Parathyroid adenoma (tissue), 2 donors: Measurements from ENCODE around the gene COX5A.

ENCODE experiments used
- H2AFZ ChIP-seq: fragments of 300-600 bp; sonication (generic); one replicate; pipeline ENCODE4 v1.7.0; 2017; ENCODE audit warnings: antibody characterized with exemption, mild to moderate bottlenecking
- H3K27ac ChIP-seq: fragments of 300-600 bp; sonication (generic); one replicate; pipeline ENCODE4 v1.7.0; 2017
- H3K27me3 ChIP-seq: fragments of 300-600 bp; sonication (generic); one replicate; pipeline ENCODE4 v1.7.0; 2017; ENCODE audit warnings: low read length; ENCODE audit not compliant: control insufficient read depth, insufficient read depth
- H3K36me3 ChIP-seq: fragments of 300-600 bp; sonication (generic); one replicate; pipeline ENCODE4 v1.7.0; 2017; ENCODE audit warnings: low read length; ENCODE audit not compliant: control insufficient read depth, insufficient read depth
- H3K4me1 ChIP-seq: fragments of 300-600 bp; sonication (generic); one replicate; pipeline ENCODE4 v1.7.0; 2017; ENCODE audit warnings: control low read depth
- H3K4me2 ChIP-seq: fragments of 300-600 bp; sonication (generic); one replicate; pipeline ENCODE4 v1.7.0; 2017; ENCODE audit warnings: low read length
- H3K4me3 ChIP-seq: fragments of 300-600 bp; sonication (generic); one replicate; pipeline ENCODE4 v1.7.0; 2017; ENCODE audit warnings: low read depth, low read length
- H3K79me2 ChIP-seq: fragments of 300-600 bp; sonication (generic); one replicate; pipeline ENCODE4 v1.7.0; 2017; ENCODE audit warnings: control low read depth
- H3K9ac ChIP-seq: fragments of 300-600 bp; sonication (generic); one replicate; pipeline ENCODE4 v1.7.0; 2017; ENCODE audit warnings: mild to moderate bottlenecking
- H3K9me3 ChIP-seq: fragments of 300-600 bp; sonication (generic); one replicate; pipeline ENCODE4 v1.7.0; 2017; ENCODE audit warnings: low read length; ENCODE audit not compliant: control insufficient read depth
- TF ChIP-seq, protein P1 (sequence below): fragments of 300-600 bp; sonication (generic); IDR thresholded peaks from one replicate; pipeline ENCODE4 v1.7.0; 2017; ENCODE audit warnings: antibody characterized with exemption, mild to moderate bottlenecking
- donor health status: primary hyperparathyroidism.

The COX5A gene

GRCh38 chr15:74913041-74913440, 24.8 kb downstream of the COX5A start:
- H3K27me3 ChIP-seq: no peaks in the 10 kb centered on the region
- no peak overlapping the region for H3K27ac ChIP-seq
- no peaks in the 10 kb centered on the region for H3K79me2 ChIP-seq
- H3K9ac ChIP-seq: no peak overlapping the region
- no peaks in the 10 kb centered on the region for H3K36me3 ChIP-seq
- H2AFZ ChIP-seq: no peak overlapping the region
- H3K4me3 ChIP-seq: no peak overlapping the region
- no peaks in the 10 kb centered on the region for H3K9me3 ChIP-seq
- TF ChIP-seq, protein P1, sequence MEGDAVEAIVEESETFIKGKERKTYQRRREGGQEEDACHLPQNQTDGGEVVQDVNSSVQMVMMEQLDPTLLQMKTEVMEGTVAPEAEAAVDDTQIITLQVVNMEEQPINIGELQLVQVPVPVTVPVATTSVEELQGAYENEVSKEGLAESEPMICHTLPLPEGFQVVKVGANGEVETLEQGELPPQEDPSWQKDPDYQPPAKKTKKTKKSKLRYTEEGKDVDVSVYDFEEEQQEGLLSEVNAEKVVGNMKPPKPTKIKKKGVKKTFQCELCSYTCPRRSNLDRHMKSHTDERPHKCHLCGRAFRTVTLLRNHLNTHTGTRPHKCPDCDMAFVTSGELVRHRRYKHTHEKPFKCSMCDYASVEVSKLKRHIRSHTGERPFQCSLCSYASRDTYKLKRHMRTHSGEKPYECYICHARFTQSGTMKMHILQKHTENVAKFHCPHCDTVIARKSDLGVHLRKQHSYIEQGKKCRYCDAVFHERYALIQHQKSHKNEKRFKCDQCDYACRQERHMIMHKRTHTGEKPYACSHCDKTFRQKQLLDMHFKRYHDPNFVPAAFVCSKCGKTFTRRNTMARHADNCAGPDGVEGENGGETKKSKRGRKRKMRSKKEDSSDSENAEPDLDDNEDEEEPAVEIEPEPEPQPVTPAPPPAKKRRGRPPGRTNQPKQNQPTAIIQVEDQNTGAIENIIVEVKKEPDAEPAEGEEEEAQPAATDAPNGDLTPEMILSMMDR: no peak
- H3K4me1 ChIP-seq: no peaks in the 10 kb centered on the region
- H3K4me2 ChIP-seq: no peak overlapping the region

GRCh38 chr15:74908635-74909034, 29.2 kb downstream of the COX5A start:
- no peak overlapping the region for H2AFZ ChIP-seq
- H3K4me3 ChIP-seq: no peak overlapping the region
- no peaks in the 10 kb centered on the region for H3K9me3 ChIP-seq
- no peak overlapping the region for H3K27ac ChIP-seq
- peaks cover 5% of the 10 kb centered on the region for H3K4me1 ChIP-seq
- no peaks in the 10 kb centered on the region for H3K79me2 ChIP-seq
- H3K4me2 ChIP-seq: no peak overlapping the region
- TF ChIP-seq, protein P1: no peak
- H3K36me3 ChIP-seq: no peaks in the 10 kb centered on the region
- H3K9ac ChIP-seq: no peak overlapping the region
- H3K27me3 ChIP-seq: no peaks in the 10 kb centered on the region

- no peaks in the 10 kb centered on the region for H3K36me3 ChIP-seq
- H2AFZ ChIP-seq: peak overlapping the region; percentile 97
- peak overlapping the region; percentile 90 for H3K27ac ChIP-seq
- TF ChIP-seq, protein P1: no peak
- no peaks in the 10 kb centered on the region for H3K79me2 ChIP-seq
- peak overlapping the region; percentile 67 for H3K9ac ChIP-seq
- H3K4me1 ChIP-seq: peaks cover 5% of the 10 kb centered on the region
- H3K4me2 ChIP-seq: peak overlapping the region; percentile 93
- H3K4me3 ChIP-seq: peak overlapping the region; percentile 74
- H3K27me3 ChIP-seq: no peaks in the 10 kb centered on the region
- no peaks in the 10 kb centered on the region for H3K9me3 ChIP-seq
Observed at GRCh38 chr15:74907163-74907870, 30.6 kb downstream of the COX5A start.

- Histone ChIP-seq H3K9me3 (no peaks in the 10 kb centered on the region), H3K27ac (peak within 1 kb of the TSS; percentile 90), H3K4me2 (peak within 1 kb of the TSS; percentile 93), H3K79me2 (no peaks in the 10 kb centered on the region), H2AFZ (peak within 1 kb of the TSS; percentile 97), H3K27me3 (no peaks in the 10 kb centered on the region), H3K4me1 (peaks cover 5% of the 10 kb centered on the region), H3K9ac (peak within 1 kb of the TSS; percentile 67), H3K4me3 (peak within 1 kb of the TSS; percentile 74), H3K36me3 (no peaks in the 10 kb centered on the region)
- TF ChIP-seq, protein P1: no peak
Observed at GRCh38 chr15:74906450-74907162, 31.3 kb downstream of the COX5A start, which contains the start of gene FAM219B. FAM219B (minus strand) TSS chr15:74906851; CDS start chr15:74906800, 51 bp downstream.
